Mucosa of rectum (tissue), 2 donors: ENCODE measurements around the gene ELOVL5.
A peak's percentile ranks its signal among the peaks of the same experiment; 100 is the strongest.
"Not testable (repeated sequence)": the region's sequence is repeated elsewhere in the genome, so short reads cannot be mapped to it uniquely, and the experiment has no call there.

Source experiments
- H3K27ac ChIP-seq, 2 donors: one replicate each; pipeline ENCODE4 v1.7.0; 2013; ENCODE audit warnings: inconsistent platforms in 2 of 2, low read depth in 2 of 2, low read length in 2 of 2
- H3K27me3 ChIP-seq, 2 donors: one replicate each; pipeline ENCODE4 v1.7.0; 2013; ENCODE audit warnings: low read length in 2 of 2; ENCODE audit not compliant: control insufficient read depth in 2 of 2, insufficient read depth in 2 of 2
- H3K36me3 ChIP-seq, 2 donors: one replicate each; pipeline ENCODE4 v1.7.0; 2013; ENCODE audit warnings: low read length in 2 of 2; ENCODE audit not compliant: control insufficient read depth in 2 of 2, insufficient read depth in 2 of 2
- H3K4me1 ChIP-seq, 2 donors: one replicate each; pipeline ENCODE4 v1.7.0; 2013; ENCODE audit warnings: low read length in 2 of 2, mild to moderate bottlenecking in 1 of 2; ENCODE audit not compliant: control insufficient read depth in 2 of 2, insufficient read depth in 2 of 2
- H3K4me3 ChIP-seq, 2 donors: one replicate each; pipeline ENCODE4 v1.7.0; 2013; ENCODE audit warnings: low read length in 2 of 2
- H3K9ac ChIP-seq, 2 donors: one replicate each; pipeline ENCODE4 v1.7.0; 2013; ENCODE audit warnings: low read length in 2 of 2, low read depth in 1 of 2, mild to moderate bottlenecking in 1 of 2
- H3K9me3 ChIP-seq, 2 donors: one replicate each; pipeline ENCODE4 v1.7.0; 2013; ENCODE audit warnings: low read length in 2 of 2; ENCODE audit not compliant: control insufficient read depth in 2 of 2
- donor health status: healthy.
- donor health status: Normal muscosa, but diverticular disease.

Gene ELOVL5

DNA sequence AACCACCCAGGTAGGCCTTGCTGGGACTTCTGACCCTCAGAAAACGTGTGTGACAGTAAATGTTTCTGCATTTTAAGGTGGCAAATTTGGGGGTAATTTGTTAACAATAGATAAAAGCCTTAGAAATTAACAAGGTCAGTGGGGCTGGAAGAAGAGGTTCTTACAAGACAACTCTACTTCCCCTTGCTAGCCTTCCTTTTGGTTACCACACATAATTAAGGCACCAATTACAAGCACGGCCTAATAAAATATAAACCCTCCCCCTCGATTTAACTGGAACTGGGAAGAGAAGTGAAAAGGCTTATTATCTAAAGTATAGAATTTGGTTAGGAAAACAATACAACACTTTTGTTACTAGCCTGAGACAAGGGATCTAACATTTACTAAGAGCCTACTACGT, 38.8 kb downstream of the ELOVL5 start:
- no peaks in the 10 kb centered on the region for H3K36me3 ChIP-seq
- H3K27me3 ChIP-seq = no peaks in the 10 kb centered on the region
- H3K4me1 ChIP-seq = no peaks in the 10 kb centered on the region
- H3K4me3 ChIP-seq = no peak overlapping the region
- H3K9ac ChIP-seq = peak overlapping the region in 1 of 2 donors; percentile 10
- H3K9me3 ChIP-seq = no peaks in the 10 kb centered on the region
- no peak overlapping the region for H3K27ac ChIP-seq

DNA sequence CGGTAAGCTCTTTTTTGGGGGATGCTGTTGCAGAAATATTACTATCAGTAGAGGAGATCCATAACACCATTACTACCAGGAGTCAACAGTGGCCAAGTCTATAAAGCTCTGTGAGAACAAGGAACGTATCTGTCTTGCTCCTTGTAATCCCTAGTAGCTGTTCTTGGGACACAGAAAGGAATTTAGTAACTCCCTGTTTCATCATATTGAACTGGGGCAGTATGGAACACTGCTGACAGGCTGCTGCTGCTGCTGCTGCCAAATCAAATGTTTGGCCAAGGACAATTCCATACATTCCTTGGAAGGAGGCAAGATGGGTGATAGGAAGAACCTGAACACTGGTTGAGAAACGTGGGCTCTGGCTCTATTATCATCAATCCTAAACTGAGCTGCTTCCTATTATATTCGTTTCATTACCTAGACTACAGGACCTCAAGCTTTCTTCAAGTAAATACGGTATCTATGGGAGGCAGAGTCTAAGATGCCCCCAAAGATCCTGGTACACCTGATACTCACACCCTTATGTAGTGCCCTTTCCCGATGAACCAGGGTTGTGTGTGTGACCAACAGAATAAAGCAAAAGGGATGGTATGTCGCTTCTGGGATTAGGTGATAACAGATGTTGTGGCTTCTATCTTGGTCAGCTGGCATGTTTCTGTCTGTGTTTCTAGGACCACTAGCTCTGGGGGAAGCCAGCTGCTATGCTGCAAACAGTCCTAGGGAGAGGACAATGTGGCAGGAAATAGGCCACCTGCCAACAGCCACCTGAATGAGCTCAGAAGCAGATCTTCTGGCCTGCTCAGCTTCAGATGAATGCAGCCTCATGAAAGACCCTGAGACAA, 39.5 kb downstream of the ELOVL5 start:
- no peak overlapping the region for H3K27ac ChIP-seq
- no peaks in the 10 kb centered on the region for H3K9me3 ChIP-seq
- H3K4me1 ChIP-seq = no peaks in the 10 kb centered on the region
- H3K27me3 ChIP-seq = no peaks in the 10 kb centered on the region
- H3K9ac ChIP-seq = no peak overlapping the region
- H3K36me3 ChIP-seq = no peaks in the 10 kb centered on the region
- no peak overlapping the region for H3K4me3 ChIP-seq

DNA sequence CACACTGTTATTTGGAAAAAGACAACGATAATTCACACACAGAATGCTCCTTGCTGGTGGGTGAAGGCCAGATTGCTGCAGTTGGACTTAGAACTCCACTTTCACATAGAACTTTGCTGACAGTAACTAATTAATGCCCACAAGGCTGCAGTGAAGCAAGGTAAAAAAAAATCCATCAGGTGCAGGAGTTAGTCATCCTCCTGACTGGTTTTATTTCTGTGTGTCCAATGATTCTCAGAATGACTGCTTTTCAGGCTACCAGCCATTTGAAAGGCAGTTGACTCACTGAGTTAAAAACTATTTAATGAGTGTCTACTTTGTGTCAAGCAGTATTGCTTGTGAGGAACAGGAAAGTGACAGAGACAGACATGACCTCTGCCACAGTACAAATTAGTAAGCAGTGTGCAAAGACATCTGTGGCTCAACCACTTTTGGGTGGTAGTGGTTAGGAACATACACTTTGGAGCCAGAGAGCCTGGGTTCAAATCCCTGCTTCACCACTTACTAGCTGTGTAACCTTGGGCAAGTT, 41.9 kb downstream of the ELOVL5 start:
- no peak overlapping the region for H3K27ac ChIP-seq

DNA sequence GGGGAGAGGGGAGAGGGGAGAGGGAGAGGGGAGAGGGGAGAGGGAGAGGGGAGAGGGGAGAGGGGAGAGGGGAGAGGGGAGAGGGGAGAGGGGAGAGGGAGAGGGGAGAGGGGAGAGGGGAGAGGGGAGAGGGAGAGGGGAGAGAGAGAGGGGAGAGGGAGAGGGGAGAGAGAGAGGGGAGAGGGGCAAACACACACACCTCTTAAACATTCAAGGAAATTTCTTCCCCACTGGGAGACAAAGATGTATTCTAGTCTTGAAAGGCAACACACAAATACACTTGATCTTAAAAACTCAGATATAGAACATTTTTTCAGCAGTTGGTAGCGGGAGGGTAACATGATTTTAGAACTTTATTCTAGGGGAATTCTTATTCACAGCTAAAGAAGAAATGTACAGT, 42.5 kb downstream of the ELOVL5 start:
- not testable (repeated sequence) for H3K27ac ChIP-seq

More for the DNA sequence above, 41.9 kb downstream of the ELOVL5 start:
- no peaks in the 10 kb centered on the region for H3K9me3 ChIP-seq
- H3K27me3 ChIP-seq = no peaks in the 10 kb centered on the region
- H3K4me3 ChIP-seq = no peak overlapping the region
- peaks cover 0 to 2% of the 10 kb centered on the region in 2 donors for H3K4me1 ChIP-seq
- H3K9ac ChIP-seq = no peak overlapping the region
- H3K36me3 ChIP-seq = no peaks in the 10 kb centered on the region

DNA sequence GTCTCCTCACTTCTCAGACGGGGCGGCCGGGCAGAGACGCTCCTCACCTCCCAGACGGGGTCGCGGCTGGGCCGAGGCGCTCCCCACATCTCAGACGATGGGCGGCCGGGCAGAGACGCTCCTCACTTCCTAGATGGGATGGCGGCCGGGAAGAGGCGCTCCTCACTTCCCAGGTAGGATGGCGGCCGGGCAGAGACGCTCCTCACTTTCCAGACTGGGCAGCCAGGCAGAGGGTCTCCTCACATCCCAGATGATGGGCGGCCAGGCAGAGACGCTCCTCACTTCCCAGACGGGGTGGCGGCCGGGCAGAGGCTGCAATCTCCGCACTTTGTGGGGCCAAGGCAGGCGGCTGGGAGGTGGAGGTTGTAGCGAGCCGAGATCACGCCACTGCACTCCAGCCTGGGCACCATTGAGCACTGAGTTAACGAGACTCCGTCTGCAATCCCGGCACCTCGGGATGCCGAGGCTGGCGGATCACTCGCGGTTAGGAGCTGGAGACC, 43.2 kb downstream of the ELOVL5 start:
- not testable (repeated sequence) for H3K27me3 ChIP-seq

More for the DNA sequence above, 42.5 kb downstream of the ELOVL5 start:
- not testable (repeated sequence) for H3K4me1 ChIP-seq, H3K36me3 ChIP-seq, H3K27me3 ChIP-seq, H3K9ac ChIP-seq, H3K9me3 ChIP-seq, H3K4me3 ChIP-seq

DNA sequence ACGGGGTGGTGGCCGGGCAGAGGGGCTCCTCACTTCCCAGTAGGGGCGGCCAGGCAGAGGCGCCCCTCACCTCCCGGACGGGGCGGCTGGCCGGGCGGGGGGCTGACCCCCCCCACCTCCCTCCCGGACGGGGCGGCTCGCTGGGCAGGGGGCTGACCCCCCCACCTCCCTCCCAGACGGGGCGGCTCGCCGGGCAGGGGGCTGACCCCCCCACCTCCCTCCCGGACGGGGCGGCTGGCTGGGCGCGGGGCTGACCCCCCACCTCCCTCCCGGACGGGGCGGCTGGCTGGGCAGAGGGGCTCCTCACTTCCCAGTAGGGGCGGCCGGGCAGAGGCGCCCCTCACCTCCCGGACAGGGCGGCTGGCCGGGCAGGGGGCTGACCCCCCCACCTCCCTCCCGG, 43.8 kb downstream of the ELOVL5 start:
- not testable (repeated sequence) for H3K27me3 ChIP-seq

More for the DNA sequence above, 43.2 kb downstream of the ELOVL5 start:
- H3K4me3 ChIP-seq, H3K9ac ChIP-seq, H3K36me3 ChIP-seq, H3K4me1 ChIP-seq, H3K27ac ChIP-seq, H3K9me3 ChIP-seq: not testable (repeated sequence)

DNA sequence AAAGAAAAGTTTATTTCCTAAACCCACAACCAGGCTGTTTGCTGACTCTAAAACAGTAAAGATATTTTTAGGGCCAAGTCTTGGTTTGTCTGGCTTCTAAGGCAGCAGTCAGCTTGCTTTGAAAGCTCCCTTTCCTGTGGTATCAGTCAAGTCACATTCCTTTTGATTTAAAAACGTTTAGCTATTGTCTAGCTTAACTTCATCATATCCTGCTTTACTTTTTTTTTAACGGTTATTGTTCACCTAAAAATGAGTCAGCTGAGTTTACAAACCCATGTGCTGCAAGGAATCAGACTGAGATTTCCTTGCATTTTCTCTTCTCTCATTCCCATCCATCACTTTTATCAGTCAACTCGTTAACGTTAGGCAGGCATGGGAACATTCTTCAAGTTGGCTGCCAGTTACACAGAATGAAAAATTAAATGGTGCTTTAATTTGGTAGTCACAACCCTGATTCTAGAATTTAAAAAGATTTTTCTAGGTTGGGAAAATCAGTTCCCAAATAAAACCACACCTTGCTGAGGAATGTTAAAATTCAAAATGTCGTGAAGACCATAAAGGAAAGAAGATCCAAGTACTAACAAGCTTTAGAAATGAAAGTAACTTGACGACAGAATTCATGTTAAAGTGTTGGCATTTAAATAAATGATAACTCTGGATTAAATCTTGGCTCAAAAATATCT, 45.9 kb downstream of the ELOVL5 start:
- Histone ChIP-seq H3K9ac (no peak overlapping the region), H3K9me3 (no peaks in the 10 kb centered on the region), H3K27me3 (no peaks in the 10 kb centered on the region), H3K36me3 (no peaks in the 10 kb centered on the region), H3K4me3 (no peak overlapping the region), H3K4me1 (peaks cover 3 to 10% of the 10 kb centered on the region in 2 donors), H3K27ac (no peak overlapping the region)

More for the DNA sequence above, 43.8 kb downstream of the ELOVL5 start:
- not testable (repeated sequence) for H3K36me3 ChIP-seq, H3K4me3 ChIP-seq, H3K9me3 ChIP-seq, H3K4me1 ChIP-seq, H3K9ac ChIP-seq, H3K27ac ChIP-seq

DNA sequence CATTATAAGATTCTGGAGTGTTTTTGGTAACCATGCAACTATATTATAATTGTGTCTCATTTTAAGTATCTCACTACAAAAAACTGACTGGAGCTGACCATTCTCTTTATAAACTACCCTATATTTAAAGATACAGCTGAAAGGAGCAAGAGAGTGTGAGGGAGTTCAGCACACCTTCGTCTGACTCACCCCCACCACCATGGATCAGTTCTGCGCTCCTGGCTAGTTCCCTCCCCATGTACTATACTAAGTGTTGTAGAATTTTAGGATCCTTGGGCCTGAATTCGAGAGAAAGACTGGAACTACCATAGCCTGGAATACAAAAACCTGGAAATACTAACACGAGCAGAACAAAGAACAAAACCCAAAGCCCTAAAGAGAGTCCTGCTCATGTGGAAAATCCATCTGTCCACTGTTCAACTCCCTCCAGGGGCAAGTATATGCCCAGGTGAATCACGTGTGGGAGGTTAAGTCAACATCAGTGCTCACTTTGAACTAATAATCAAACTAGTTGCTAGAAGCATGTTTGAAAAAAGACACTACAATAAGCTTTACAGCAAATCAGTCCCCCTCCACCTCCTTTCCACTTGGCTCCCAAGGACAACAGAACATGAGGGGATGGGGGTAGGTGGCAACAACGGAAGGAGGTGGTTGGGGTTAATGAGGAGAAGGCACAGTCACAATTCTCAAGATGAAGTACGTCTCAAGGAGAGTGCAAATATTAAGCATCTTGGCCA, 46.8 kb downstream of the ELOVL5 start:
- Histone ChIP-seq H3K27ac (no peak overlapping the region), H3K27me3 (no peaks in the 10 kb centered on the region), H3K9ac (no peak overlapping the region), H3K9me3 (no peaks in the 10 kb centered on the region), H3K4me3 (no peak overlapping the region), H3K4me1 (peaks cover 3 to 10% of the 10 kb centered on the region in 2 donors), H3K36me3 (no peaks in the 10 kb centered on the region)

DNA sequence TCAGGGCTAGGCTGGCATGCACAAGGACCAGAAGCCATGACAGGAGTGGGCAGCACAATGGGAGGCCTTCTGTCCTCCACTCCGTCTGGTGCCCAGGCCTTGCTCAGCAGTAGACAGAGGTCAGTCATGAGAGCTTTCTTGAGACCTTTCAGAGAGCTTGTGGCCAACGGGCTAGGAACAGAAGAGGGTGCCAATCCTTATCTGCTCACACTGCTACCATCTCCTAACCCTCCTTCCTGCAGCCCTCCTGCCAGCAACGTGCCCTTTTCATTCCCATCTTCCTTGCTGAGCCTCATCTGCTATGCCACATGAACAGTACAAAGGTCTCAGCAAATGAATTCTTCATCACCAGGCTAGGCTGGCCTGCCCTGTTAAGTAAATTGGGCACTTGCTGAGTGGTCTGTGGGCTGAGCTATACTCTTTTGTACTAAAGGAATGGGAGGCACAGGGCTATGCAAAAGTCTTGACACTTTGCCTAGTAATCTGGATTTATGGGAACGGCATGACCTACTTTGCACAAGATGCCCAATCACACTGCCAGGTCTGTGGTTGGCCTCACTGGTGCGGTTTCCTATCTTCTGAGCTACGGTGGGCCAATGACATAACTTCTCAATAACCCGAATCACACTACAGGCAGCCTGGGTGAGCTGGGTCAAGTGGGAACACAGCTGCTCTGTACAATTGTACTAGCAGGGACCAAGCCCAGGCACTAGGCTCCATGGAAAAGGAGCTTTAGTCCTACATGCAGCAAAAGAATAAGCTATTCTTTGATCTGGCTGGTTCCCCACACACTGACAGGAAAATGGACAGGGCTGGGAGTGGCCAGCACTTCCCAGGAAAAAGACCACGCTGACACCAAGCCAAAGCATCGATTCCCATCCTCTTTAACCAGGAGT, 47.8 kb downstream of the ELOVL5 start:
- H3K9me3 ChIP-seq = no peaks in the 10 kb centered on the region
- no peak overlapping the region for H3K9ac ChIP-seq
- H3K36me3 ChIP-seq = no peaks in the 10 kb centered on the region
- H3K4me3 ChIP-seq = no peak overlapping the region
- H3K27me3 ChIP-seq = no peaks in the 10 kb centered on the region
- no peak overlapping the region for H3K27ac ChIP-seq
- H3K4me1 ChIP-seq = peaks cover 3 to 10% of the 10 kb centered on the region in 2 donors
